VCaP (cell line): Measurements from ENCODE around the gene ANP32D.
"Not testable (repeated sequence)": the region's sequence is repeated elsewhere in the genome, so short reads cannot be mapped to it uniquely, and the experiment has no call there.

ENCODE experiments used
- H3K27ac ChIP-seq: fragments of 450-650 bp; 2 replicates; pipeline ENCODE4 v1.5.1; 2017
- CTCF ChIP-seq: fragments of 450-650 bp; conservative IDR thresholded peaks from 2 replicates; pipeline ENCODE4 v1.5.1; 2017; ENCODE audit warnings: mild to moderate bottlenecking, moderate library complexity

ANP32D gene

GRCh38 chr12:48482930-48483329, 10.6 kb downstream of the ANP32D start:
- H3K27ac ChIP-seq, result no peak overlapping the region
- TF ChIP-seq CTCF, result no peak

DNA sequence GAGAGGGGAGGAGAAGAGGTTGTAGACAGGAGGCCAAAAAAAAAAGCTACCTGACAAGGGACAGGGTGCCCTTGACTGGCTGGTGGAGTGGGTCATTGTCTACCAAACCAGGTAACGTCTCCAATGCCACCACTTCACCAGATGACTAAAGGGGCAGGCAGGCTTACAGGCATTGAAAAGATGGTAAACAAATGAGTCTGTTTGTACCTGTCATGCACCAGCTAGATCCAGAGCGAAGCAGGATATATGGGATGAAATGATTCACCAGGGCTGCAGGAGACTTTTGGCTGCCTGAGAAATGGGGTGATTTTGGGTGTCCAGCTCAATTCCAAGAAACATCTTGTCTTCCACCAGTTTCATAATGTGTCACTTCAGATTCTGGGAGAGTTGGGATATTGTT, 13.9 kb downstream of the ANP32D start:
- no peak overlapping the region for H3K27ac ChIP-seq
- TF ChIP-seq CTCF, result no peak

GRCh38 chr12:48486679-48487078, 14.3 kb downstream of the ANP32D start:
- TF ChIP-seq CTCF, result no peak
- H3K27ac ChIP-seq, result no peak overlapping the region

- TF ChIP-seq CTCF, result no peak
- no peak overlapping the region for H3K27ac ChIP-seq
Measured at GRCh38 chr12:48489012-48489411, 16.7 kb downstream of the ANP32D start.

- not testable (repeated sequence) for H3K27ac ChIP-seq
Measured at GRCh38 chr12:48489456-48489855, 17.1 kb downstream of the ANP32D start.

- H3K27ac ChIP-seq, result not testable (repeated sequence)
Measured at GRCh38 chr12:48500281-48500680, 27.9 kb downstream of the ANP32D start.

GRCh38 chr12:48506836-48507235, 34.5 kb downstream of the ANP32D start:
- not testable (repeated sequence) for H3K27ac ChIP-seq

DNA sequence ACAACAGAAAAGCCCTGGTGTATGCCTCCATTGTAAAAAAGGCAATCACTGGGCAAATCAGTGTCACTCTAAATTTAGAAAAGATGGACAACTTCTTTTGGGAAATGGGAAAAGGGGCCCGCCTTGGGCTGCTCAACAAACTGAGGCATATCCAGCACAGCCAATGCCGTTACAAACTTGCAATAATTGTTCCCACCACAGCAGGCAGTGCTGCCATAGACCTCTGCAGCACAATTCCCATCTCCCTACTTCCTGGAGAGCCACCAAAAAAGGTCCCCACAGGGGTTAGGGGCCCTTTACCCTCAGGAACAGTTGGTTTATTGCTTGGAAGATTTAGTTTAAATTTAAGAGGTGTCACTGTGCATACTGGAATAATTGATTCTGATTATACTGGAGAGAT, 36.6 kb downstream of the ANP32D start:
- TF ChIP-seq CTCF, result no peak
- H3K27ac ChIP-seq, result no peak overlapping the region

DNA sequence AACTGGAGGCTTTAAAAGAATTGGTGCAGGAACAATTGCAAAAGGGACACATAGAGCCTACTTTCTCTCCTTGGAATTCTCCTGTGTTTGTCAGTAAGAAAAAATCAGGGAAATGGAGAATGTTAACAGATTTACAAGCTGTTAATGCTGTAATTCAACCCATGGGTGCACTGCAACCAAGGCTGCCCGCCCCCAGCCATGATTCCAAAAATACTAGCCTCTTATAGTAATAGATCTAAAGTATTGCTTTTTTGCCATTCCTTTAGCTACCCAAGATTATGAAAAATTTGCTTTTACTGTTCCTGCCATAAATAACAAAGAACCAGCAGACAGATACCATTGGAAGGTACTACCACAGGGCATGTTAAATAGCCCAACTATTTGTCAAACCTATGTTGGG, 37.8 kb downstream of the ANP32D start:
- no peak overlapping the region for H3K27ac ChIP-seq
- no peak for TF ChIP-seq CTCF
